SK-MEL-5 (cell line): ENCODE measurements around the gene NOXO1. TPM values are rescaled to one million over a fixed set of nuclear protein-coding genes. Genes with fewer than 3 reads are reported as not detected.
"Not testable (repeated sequence)": the region's sequence is repeated elsewhere in the genome, so short reads cannot be mapped to it uniquely, and the experiment has no call there.

ENCODE experiments used
- DNase-seq: peaks from one replicate; pipeline ENCODE4 v3.0.0-alpha.2; 2016; ENCODE audit warnings: low read depth, low spot score
- in situ Hi-C: cut with HindIII; loops from 2 replicates; pipeline ENCODE4 v1.10.0; 2016; ENCODE audit warnings: low sequenced_read_pairs, high pct_unique_total_duplicates, low pct_unique_long_range_greater_than_20kb
- total RNA-seq: library from RNA; depleted of rRNA; stranded (reverse); fragments of >200 nt; shearing (Covaris generic); gene quantifications from 2 replicates; pipeline ENCODE4 v1.2.3, GENCODE V29; 2014

NOXO1 gene
- total RNA-seq, 1 experiment from 2014 or later = not detected

DNA sequence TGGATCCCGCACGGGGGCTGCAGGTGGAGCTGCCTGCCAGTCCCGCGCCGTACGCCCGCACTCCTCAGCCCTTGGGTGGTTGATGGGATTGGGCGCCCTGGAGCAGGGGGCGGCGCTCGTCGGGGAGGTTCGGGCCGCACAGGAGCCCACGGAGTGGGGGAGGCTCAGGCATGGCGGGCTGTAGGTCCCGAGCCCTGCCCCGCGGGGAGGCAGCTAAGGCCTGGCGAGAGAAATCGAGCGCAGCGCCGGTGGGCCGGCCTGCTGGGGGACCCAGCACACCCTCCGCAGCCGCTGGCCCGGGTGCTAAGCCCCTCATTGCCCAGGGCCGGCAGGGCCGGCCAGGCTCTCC, 23.2 kb downstream of the NOXO1 start:
- DNase-seq, in situ Hi-C loops: not testable (repeated sequence)

DNA sequence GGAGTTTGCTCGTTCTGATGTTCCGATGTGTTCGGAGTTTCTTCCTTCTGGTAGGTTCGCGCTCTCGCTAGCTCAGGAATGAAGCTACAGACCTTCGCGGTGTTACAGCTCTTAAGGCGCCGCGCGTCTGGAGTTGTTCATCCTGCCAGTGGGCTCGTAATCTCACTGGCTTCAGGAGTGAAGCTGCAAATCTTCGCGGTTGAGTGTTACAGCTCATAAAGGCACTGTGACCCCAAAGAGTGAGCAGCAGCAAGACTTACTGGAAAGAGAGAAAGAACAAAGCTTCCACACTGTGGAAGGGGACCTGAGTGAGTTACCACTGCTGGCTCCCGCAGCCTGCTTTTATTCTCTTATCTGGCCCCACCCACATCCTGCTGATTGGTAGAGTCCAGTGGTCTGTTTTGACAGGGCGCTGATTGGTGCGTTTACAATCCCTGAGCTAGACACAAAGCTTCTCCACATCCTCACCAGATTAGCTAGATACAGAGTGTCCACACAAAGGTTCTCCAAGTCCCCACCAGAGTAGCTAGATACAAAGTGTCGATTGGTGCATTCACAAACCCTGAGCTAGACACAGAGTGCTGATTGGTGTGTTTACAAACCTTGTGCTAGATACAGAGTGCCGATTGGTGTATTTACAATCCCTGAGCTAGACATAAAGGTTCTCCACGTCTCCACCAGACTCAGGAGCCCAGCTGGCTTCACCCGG, 23.7 kb downstream of the NOXO1 start:
- DNase-seq, in situ Hi-C loops: not testable (repeated sequence)

DNA sequence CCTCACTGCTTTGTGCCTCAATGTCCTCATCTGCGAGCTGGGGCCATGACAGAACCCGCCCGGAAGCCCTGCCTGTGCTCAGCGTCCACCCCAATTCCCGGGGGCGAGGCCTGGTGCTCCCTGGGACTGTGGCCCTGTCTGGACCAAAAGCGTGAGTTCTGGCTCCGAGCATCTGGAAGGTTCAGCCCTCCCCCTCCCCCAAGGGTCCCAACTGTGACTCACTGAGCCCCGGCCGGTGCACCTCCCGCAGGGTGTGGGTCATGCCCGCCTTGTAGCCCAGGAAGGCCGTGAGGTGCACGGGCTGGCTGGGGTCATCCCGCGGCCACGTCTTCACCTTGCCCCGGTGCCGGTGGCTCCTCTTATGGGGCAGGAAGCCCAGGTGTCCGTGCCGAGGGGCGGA, 27.5 kb downstream of the NOXO1 start:
- in situ Hi-C loops = no loop called here

DNA sequence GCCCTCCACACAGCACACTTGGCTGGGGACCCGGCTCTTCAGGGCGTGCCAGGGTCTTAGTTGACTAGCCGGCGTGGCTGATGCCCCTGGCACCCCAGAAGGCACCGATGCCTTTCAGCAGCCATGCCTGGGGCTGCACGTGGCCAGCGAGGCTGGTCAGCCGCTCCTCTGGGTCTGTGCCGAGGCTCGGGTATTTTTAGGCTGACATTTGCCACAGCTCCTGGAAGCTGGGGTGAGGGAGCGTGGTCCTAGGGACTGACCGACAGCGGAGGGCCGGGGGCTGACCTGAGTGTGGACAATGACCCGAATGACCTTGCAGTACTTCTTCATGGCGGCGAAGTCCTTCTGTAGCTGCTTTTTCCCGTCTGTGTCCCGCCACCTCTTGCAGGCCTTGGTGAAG, 30.7 kb downstream of the NOXO1 start:
- in situ Hi-C loops = no loop called here
- DNase-seq = no peak

More for the DNA sequence above, 27.5 kb downstream of the NOXO1 start:
- no peak for DNase-seq

DNA sequence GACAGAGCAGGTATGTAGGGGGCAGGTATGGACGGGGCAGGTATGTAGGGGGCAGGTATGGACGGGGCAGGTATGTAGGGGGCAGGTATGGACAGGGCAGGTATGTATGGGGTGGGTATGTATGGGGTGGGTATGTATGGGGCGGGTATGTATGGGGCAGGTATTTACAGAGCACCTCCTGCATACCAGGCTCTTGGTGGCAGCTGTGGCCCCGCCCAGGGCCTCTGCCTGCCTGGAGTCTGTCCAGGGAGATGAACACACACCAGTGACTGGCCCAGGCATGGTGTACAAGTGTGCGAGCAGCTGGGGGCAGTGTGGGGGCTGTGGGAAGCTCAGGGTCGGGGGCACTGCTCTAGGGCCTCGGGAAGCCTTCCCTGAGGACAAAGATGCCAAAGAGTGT, 31.2 kb downstream of the NOXO1 start:
- in situ Hi-C loops = no loop called here
- no peak for DNase-seq

DNA sequence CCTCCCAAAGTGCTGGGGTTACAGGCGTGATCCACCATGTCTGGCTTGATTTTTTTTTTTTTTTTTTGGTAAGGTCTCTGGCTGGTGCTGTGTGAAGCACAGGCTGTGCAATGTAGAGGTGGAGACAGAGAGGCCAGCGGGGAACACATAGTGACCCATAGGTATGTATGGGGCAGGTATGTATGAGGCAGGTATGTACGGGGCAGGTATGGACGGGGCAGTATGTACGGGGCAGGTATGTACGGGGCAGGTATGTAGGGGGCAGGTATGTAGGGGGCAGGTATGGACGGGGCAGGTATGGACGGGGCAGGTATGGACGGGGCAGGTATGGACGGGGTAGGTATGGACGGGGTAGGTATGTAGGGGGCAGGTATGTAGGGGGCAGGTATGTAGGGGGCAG, 31.8 kb downstream of the NOXO1 start:
- no peak for DNase-seq
- in situ Hi-C loops = no loop called here

DNA sequence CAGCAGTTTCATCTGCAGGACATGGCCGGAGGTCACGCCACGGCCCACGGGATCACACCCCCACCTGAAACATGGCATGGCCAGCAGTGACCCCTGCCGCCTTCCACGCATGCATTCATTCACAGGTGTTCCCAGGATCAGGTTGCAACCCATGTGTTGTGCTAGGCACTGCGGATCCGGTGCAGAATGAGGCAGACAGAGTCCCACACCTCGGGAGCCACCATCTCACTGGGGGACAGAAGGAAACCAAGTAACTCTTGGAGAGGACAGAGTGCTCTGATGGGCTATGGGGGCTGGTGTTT, 33.9 kb downstream of the NOXO1 start:
- in situ Hi-C loops = no loop called here
- DNase-seq = no peak

DNA sequence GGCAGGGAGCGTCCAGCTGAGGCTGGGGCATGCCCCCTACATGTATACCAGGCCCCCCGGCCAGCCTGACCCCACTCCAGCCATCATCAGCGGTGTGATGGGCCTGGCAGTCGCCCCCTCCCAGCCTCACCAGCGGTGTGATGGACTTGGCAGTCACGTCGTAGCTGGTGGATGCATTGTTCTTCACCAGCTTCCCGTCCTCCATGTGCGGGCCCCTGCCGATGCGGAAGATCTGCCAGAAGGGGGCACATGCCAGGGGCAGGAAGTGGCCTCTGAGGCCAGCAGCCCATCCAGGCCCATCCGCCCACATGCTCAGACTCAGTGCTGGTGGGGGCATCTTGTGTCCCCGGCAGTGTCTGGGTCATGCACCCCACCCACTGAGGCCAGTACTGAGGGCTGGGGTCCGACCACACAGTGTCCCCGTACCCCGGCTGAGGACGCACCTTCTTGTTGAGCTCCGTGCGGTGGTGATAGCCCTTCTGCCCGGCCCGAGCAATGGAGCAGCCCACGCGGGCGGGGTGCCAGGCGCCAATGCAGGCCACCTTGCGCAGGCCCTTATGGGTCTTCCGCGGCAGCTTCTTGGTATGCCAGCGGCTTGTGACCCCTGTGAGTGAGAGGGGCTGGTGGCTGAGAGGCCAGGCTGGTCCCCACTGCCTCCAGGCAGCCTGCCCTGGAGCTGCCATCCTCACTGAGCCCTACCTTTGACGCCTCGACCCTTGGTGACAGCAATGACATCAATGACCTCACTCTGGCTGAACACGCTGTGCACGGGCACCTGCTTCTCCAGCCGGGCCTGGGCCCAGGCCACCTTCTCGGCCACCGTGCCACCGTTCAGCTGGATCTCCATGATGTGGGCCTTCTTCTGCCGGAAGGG, 34.5 kb downstream of the NOXO1 start:
- in situ Hi-C loops = no loop called here
- no peak for DNase-seq

DNA sequence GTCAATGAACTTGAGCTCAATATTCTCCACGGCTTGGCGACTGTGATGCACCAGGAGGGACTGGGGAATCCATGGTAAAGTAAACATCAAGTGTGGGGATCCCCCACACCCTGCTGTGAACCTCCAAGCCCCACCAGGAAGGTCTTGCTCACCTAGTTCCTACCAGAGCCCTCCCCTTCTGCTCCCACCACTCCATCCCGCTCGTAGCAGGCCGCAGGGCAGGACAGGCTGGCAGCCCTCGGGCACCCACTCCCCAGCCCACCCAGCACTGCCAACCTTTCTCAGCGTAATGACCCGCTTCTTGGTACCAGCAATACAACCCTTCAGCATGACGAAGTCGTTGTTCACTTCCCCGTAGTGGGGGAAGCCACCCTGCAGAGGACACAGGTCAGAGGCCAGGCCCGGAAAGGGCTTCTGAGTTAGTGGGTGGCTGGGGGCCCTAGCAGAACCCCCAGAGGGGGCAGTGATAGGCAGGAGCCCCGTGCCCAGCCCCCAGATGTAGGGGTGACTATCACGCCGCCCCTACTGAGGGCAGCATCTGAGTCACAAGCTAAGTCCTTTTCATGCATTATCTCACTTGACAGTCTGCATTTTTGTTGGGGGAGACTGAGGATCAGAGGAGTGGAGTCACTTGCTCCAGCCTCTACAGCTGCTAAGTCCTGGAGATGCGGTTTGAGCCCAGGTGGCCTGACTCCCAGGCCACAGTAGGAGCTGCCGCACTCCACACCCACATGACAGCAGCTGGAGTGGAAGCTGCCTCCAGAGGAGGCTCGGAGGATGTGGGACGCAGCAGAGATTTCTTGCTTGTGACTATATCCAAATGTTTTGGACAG, 35.5 kb downstream of the NOXO1 start:
- in situ Hi-C loops = no loop called here
- no peak for DNase-seq

DNA sequence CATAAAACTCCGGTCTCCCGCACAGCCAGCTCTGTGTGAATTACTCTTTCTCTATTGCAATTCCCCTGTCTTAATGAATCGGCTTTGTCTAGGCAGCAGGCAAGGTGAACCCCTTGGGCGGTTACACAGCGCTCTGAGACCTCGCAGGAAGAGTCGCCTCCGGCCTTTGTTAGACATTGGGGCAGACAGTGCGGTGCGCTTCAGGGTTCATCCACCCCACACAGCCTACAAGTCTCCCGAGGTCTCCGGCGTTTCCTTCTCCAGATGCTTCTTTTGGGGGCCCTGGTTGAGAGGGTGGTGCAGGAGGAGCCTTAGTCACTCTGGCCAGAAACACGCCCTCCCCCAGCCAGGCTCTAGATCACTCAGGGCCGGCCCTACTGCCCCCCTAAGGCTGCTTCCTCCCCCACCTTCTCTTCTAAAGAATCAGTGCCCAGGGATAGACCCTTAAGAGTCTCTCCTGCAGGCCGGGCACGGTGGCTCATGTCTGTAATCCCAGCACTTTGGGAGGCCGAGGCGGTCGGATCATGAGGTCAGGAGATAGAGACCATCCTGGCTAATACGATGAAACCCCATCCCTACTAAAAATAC, 36.6 kb downstream of the NOXO1 start:
- no peak for DNase-seq
- in situ Hi-C loops = no loop called here

DNA sequence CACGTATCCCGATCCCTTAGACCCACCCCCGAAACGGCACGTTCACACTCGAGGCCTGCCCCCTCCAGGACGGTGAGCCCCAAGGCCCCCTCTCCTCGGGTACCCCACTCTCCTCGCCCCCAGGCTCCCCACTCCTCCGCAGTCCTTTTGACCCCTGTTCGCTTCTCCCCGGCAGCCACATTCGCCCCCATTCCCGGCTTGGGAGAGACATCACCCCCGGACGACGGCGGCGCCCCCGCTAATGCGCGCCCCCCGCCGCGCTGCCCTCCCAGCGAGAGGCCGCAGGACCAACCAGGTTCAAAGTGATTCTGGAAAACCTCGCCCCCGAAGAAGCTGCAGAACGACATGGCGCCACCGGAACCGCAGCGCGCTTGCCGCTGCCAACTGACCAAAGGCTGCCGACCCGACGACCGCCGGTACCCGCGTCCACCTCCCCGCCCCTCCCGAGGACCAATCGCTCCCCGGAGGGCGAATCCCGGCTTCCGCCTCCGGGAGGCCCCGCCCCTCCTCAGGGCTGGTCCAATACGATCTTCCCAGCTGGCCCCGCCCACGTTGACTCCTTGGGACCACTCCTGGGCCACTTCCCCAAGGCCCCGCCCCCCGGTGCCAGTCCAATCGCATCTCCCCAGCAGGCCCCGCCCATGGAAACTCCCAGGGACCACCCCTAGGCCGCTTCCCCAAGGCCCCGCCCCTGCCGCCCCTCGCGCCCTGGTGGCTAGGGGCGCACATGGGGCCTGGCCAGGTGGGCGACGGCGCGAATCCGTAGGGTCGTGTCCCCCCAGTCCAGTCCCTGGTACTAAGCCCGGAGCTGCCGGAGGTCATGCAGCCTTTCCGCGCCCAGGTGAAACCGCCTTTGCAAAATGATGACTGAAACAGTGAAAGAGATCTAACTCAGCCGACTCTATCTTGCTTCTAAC, 38.2 kb downstream of the NOXO1 start, which contains the start of gene MSRB1:
Gene MSRB1, minus strand, starts transcription at position 390 of the 917 bp plus-strand sequence. Its CDS starts 43 bp downstream, at position 347.
- in situ Hi-C loops = no loop called here
- peak; percentile 99 for DNase-seq

DNA sequence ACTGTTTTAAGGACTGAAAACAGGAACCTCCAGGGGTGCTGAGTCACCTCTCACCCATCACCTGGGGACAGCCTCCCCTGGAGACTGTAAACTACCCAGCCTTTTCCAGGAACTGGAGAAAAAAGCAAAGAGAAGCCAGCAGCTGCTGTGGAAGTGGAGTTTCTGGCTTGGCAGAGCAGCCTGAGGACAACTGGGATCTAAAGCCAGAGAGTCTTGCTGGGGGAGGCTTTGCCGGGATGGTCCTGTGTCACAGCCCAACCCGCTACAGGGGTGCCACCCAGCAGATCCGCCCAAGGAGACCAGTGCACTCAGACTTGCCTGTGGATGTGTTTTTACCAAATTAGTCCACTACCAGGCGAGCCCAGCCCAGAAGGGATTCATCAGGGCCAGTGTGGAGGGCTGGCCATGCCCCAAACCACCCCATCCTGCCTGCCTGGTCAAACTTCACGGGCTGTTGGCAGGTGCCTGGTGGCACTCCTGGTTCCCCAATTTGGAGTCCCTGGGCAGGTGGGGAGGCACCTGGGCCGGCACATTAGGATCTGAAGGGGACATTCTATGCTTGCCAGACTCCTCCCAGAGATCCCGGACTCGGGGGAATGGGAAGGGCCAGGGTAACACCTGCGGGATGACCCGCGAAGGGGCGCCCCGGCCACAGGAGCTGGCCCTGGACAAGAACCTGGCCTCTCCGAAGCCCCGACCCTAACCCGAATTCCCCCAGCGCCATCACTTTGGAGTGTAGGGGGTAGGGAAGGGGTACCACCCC, 39.0 kb downstream of the NOXO1 start:
- no peak for DNase-seq
- in situ Hi-C loops = no loop called here

DNA sequence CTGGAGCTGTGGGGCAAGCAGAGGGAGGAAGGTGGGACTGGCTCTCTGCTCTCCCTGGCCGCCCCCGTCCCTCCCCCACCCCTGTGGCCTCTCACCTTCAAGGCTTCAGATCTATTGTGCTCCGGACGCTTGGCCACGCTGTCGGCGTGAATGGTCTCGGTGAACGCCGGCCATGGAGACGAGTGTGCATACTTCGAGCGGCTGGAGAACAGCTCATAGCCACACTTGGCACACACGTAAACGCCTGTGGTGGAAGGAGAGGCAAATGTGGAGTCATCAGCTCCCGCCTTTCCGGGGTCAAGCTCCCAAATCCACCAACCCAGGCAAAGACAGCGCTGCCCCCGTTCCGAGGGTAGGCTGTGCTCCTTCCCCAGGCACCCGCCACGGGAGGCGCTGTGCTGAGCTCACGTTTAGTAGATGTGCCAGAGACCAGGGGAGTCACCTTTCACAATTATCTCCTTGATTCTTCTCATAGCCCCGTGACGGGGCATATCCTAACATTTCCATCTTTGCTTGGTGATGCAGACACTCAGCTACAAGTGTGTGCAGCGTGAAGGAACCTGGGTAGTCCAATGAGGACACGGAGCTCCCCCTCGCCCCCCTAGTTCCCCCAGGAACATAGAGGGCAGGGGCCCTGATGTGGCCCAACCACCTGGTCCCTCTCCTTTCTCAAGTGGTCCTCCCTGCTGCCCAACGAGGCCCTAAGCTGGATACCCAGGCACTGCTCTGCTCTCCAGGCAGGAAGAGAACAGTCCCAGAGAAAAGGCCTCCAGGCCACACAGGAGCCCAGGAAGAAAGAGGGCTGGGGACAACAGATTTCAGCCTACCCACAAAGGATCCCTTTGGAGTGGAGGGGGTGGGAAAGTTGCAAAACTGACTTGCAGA, 39.9 kb downstream of the NOXO1 start:
- DNase-seq = no peak
- in situ Hi-C loops = no loop called here

DNA sequence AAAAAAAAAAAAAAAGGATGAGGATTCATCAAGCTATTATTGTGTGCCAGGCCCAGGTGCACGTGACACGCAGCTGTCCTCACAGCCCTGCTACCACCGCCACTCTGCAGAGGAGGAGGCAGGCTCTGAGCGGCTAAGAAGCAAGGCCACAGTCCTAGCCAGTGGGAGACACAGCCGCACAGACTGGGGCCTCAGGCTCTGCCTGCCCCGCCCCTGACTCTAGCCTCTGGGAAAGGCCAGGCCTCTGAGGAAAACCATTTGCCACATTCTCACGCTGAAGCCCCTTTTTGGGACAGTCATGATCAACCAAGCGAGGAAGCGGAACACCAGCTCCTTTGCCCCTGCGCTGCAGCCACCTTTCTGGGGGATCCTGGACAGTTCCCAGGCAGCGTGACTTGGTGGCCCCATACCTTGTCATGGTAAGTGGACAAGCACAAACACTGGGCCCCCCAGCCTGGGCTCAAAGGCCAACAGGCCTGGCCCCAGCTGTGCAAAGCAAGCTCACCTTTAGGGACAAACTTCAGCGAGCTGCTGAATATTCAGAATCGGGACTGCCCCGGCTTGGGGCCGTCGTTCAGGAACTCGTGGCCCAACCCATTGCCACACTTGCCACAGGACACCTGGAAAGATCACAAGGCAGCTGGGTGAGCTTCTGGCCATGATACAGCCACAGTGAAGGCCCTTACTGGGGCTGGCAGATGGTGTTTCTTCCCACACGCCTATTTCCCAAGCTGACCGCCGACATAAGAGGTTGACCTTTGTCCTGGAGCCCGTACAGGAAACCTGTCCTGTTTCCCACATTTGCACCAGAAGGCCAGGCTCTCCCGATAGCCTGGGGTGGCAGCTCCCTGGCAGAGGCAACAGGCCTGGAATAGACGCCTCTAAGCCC, 40.8 kb downstream of the NOXO1 start:
- in situ Hi-C loops = no loop called here
- DNase-seq = no peak

DNA sequence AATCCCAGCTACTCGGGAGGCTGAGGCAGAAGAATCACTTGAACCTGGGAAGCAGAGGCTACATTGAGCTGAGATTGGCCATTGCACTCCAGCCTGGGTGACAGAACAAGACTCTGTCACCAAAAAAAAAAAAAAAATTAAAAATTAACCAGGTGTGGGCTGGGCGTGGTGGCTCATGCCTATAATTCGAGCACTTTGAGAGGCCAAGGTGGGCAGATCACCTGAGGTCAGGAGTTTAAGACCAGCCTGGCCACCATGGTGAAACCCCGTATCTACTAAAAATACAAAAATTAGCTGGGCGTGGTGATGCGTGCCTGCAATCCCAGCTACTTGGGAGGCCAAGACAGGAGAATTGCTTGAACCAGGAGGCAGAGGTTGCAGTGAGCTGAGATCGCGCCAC, 41.4 kb downstream of the NOXO1 start:
- DNase-seq, in situ Hi-C loops: not testable (repeated sequence)
